ENCODE measurements around the gene HGF.

The HGF gene

DNA sequence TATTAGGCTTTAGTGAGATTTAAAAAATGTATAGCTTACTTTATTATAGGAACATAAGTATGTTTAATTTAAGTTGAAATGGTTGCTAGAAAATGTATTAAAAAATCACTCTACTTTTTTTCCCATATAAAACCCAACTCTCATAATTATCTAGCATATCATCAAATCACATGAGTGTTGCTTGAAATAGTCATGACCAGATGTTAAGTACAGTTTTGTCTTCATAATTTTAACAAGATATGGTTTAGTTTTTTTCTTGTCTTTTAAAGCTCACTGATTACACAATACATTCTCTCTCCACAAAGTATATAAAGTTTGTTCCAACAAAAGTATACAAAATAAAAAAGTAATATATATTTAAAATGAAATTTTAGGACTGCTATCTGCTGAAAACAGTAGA, 82.8 kb downstream of the HGF start:
- in situ Hi-C loops (cut with MboI; ENCODE audit: low sequenced_read_pairs), result no loop called here

- in situ Hi-C loops (cut with MboI; ENCODE audit: low sequenced_read_pairs), result no loop called here
Measured at GRCh38 chr7:81685270-81685868, 84.5 kb downstream of the HGF start.

GRCh38 chr7:81684514-81685269, 85.2 kb downstream of the HGF start:
- in situ Hi-C loops (cut with MboI; ENCODE audit: low sequenced_read_pairs), result no loop called here

DNA sequence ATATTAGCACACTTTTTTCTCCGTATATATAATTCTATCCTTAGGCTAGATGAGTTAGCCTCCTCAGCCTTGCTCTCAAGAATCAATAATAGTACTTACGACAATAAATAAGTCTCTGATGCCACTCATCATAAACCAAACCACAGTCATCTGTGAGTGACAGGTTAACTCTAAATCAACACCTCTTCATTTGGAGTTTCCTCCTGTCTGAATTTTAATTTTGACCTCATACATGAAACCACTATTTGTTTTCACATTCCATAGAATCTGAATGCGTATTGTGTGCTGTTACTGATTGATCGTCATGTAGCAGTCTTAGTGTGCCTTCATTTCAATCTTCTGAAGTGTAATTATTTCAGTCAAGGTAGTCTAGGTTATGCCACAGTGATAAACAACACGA, 85.8 kb downstream of the HGF start:
- in situ Hi-C loops (cut with MboI; ENCODE audit: low sequenced_read_pairs), result no loop called here

DNA sequence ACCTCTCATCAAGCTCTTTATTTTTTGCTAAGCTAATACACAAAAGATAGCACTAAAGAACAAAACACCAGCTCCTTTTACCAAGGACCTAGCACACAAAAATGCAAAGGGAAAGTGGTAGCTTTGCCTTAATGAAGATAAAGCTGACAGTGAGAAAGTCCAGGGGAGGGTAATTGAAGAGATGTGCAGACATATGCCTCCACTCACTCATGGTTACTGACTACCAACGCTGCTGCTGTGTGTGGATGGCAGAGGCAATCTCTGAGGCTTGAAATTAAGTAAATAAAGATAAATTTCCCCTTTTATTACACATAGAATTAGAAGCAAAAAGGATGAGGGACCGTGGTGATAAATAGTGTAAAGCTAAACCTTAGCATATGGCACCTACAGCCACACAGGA, 87.0 kb downstream of the HGF start:
- in situ Hi-C loops (cut with MboI; ENCODE audit: low sequenced_read_pairs), result no loop called here

- in situ Hi-C loops (cut with MboI; ENCODE audit: low sequenced_read_pairs), result no loop called here
Measured at GRCh38 chr7:81680120-81680519, 89.7 kb downstream of the HGF start.

DNA sequence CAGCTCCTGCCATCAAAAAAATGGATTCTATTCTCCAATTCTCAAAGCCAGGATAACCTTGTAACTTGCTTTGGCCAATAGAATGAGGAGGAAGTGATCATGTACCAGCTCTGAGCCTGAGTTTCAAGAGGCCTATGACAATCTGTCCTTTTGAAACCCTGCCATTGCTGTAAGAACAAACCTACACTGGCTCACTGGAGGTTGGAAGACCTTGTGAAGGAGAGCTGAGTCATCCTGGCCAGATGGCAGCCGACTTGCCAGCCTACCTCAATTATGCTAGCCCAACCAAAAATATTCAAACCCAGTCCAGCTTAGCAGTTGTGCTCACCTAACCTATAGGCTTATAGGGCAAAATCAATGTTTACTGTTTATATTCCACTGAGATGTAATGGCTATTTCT, 93.0 kb downstream of the HGF start:
- in situ Hi-C loops (cut with MboI; ENCODE audit: low sequenced_read_pairs), result no loop called here

- in situ Hi-C loops (cut with MboI; ENCODE audit: low sequenced_read_pairs), result no loop called here
Measured at GRCh38 chr7:81676105-81676811, 93.6 kb downstream of the HGF start.

DNA sequence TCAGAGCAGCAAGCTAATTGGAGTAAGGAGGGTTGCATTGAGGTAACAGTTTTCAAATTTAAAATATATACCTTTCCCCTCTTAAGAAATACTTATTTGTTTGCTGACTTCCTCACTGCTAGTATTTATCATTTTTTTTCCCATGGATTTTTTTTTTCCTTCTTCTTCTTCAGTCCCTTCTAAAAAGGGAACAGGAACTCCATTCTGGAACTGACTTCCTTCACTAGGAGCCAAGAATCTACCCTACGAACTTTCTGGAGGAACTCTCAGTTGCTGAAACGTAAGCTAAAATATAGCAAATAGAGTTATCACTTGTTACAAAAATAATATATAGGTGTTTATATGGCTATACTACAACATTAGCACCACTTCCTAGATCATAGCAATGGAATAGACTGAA, 95.4 kb downstream of the HGF start:
- in situ Hi-C loops (cut with MboI; ENCODE audit: low sequenced_read_pairs), result no loop called here

DNA sequence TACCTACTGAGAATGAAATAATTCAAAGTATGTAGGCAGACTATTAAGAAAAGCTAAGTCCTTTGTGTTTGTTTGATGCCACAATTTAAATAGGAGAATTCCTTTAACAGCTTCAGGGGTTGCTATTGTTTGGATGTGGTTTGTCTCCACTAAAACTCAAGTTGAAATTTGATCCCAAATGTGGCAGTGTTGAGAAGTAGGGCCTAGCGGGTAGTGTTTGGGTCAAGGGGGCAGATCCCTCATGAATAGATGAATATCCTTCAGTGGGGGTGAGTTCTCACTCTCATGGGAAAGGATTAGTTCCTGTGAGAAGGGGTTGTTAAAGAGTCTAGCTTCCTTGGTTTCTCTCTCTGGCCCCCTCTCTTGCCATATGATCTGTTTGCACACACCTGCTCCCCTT, 97.0 kb downstream of the HGF start:
- in situ Hi-C loops (cut with MboI; ENCODE audit: low sequenced_read_pairs), result no loop called here

GRCh38 chr7:81669476-81670105, 100.3 kb downstream of the HGF start:
- in situ Hi-C loops (cut with MboI; ENCODE audit: low sequenced_read_pairs), result no loop called here

- in situ Hi-C loops (cut with MboI; ENCODE audit: low sequenced_read_pairs), result no loop called here
Measured at GRCh38 chr7:81666209-81666608, 103.6 kb downstream of the HGF start.

- in situ Hi-C loops (cut with MboI; ENCODE audit: low sequenced_read_pairs), result no loop called here
Measured at GRCh38 chr7:81665236-81665635, 104.6 kb downstream of the HGF start.

DNA sequence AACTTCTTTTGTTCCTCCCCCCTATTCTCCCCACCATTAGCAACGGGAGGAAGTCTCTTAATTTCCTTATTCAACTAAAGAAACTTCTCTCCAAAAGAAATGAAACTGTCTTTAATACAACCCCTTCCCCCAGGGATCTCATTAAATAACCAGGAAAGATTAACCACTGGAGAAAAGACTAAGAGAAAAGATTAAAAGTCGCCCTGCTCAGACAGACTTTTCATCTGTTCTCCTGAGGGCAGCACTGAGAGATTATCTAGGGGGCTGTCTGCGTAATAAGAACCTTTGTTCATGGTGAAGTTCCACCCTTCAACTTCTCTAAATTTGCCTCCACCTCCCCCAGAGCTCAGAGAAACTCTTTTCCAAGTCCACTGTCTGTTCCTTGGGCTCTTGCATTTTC, 105.5 kb downstream of the HGF start:
- in situ Hi-C loops (cut with MboI; ENCODE audit: low sequenced_read_pairs), result no loop called here

- in situ Hi-C loops (cut with MboI; ENCODE audit: low sequenced_read_pairs), result no loop called here
Measured at GRCh38 chr7:81662531-81662930, 107.3 kb downstream of the HGF start.

- in situ Hi-C loops (cut with MboI; ENCODE audit: low sequenced_read_pairs), result no loop called here
Measured at GRCh38 chr7:81659697-81660395, 110.0 kb downstream of the HGF start.

- in situ Hi-C loops (cut with MboI; ENCODE audit: low sequenced_read_pairs), result no loop called here
Measured at GRCh38 chr7:81657551-81657950, 112.3 kb downstream of the HGF start.

GRCh38 chr7:81655271-81655670, 114.6 kb downstream of the HGF start:
- in situ Hi-C loops (cut with MboI; ENCODE audit: low sequenced_read_pairs), result no loop called here

GRCh38 chr7:81652225-81652624, 117.6 kb downstream of the HGF start:
- in situ Hi-C loops (cut with MboI; ENCODE audit: low sequenced_read_pairs), result no loop called here
